Measurements from ENCODE around the gene VWC2L. TPM values are rescaled to one million over a fixed set of nuclear protein-coding genes. Genes with fewer than 3 reads are reported as not detected.

The VWC2L gene
- total RNA-seq, 1 experiment from 2014 or later = not detected

DNA sequence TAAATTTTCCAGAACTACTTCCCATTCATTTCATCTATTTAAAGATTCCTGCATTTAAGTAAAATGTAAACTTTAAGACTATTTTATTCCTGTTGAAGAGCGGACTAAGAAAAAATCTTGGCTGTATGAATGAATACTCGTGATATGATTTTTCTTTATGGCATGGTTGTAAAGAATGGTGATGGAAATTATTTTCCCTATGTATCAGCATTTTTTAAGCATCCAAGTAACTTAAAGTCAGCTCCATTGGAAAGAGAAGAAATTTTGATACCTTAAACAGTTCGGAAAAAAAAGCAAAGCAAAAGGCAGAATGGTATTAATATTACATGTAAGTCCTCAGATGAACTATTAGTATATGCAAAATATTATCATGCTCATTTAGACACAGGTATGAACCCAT lies 58.9 kb downstream of the VWC2L start:
- Histone ChIP-seq H4K20me1 (ENCODE audit: insufficient read depth) (no peaks in the 10 kb centered on the region), H3K4me1 (replicated peaks; ENCODE audit: insufficient read depth) (no peaks in the 10 kb centered on the region), H3K79me2 (ENCODE audit: low read depth) (no peaks in the 10 kb centered on the region), H3K9me3 (ENCODE audit: insufficient read depth, low read depth) (no peaks in the 10 kb centered on the region), H2AFZ (no peak overlapping the region), H3K4me3 (no peak overlapping the region), H3K4me2 (no peak overlapping the region), H3K27ac (no peak overlapping the region), H3K27me3 (ENCODE audit: insufficient read depth, low read depth) (no peaks in the 10 kb centered on the region), H3K9me2 (ENCODE audit: insufficient read depth) (no peaks in the 10 kb centered on the region), H3K36me3 (ENCODE audit: low read depth) (no peaks in the 10 kb centered on the region), H3F3A (ENCODE audit: insufficient read depth, low read depth) (no peaks in the 10 kb centered on the region)
- TF ChIP-seq, protein P1, sequence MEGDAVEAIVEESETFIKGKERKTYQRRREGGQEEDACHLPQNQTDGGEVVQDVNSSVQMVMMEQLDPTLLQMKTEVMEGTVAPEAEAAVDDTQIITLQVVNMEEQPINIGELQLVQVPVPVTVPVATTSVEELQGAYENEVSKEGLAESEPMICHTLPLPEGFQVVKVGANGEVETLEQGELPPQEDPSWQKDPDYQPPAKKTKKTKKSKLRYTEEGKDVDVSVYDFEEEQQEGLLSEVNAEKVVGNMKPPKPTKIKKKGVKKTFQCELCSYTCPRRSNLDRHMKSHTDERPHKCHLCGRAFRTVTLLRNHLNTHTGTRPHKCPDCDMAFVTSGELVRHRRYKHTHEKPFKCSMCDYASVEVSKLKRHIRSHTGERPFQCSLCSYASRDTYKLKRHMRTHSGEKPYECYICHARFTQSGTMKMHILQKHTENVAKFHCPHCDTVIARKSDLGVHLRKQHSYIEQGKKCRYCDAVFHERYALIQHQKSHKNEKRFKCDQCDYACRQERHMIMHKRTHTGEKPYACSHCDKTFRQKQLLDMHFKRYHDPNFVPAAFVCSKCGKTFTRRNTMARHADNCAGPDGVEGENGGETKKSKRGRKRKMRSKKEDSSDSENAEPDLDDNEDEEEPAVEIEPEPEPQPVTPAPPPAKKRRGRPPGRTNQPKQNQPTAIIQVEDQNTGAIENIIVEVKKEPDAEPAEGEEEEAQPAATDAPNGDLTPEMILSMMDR (conservative IDR thresholded peaks at IDR 0.05) = no peak
- TF ChIP-seq EZH2 (IDR thresholded peaks at IDR 0.05; ENCODE audit: low read depth) = no peak
- BruUV-seq (replicated peaks) = no TSS peak
- POLR2A ChIA-PET (ENCODE audit: unreplicated experiment) = no interaction called here
- CTCF ChIA-PET = no interaction called here
- DNase-seq = no peak
- intact Hi-C loops (cut with micrococcal nuclease; ENCODE audit: unreplicated experiment) = no loop called here

DNA sequence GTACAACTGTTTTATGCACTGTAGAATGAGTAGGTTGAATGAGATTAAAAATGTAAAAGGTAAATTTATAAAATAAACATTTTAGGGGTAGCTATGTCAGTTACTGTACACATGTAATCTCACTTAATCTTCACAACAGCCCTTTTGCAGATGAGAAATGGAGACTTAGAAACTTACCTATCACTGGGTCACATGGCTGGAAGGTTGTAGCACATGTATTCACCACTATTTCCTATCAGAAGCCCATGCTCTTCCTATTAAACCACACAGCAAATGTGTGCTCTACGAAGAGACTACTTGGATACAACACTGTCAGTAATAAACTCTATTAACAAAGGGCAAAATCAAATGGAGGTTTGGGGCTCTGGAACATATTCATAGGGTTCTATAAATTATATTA lies 60.5 kb downstream of the VWC2L start:
- Histone ChIP-seq H3F3A (ENCODE audit: insufficient read depth, low read depth) (no peaks in the 10 kb centered on the region), H3K9me3 (ENCODE audit: insufficient read depth, low read depth) (no peaks in the 10 kb centered on the region), H3K27me3 (ENCODE audit: insufficient read depth, low read depth) (no peaks in the 10 kb centered on the region), H3K4me2 (no peak overlapping the region), H4K20me1 (ENCODE audit: insufficient read depth) (no peaks in the 10 kb centered on the region), H2AFZ (no peak overlapping the region), H3K36me3 (ENCODE audit: low read depth) (no peaks in the 10 kb centered on the region), H3K9me2 (ENCODE audit: insufficient read depth) (no peaks in the 10 kb centered on the region), H3K27ac (no peak overlapping the region), H3K4me3 (no peak overlapping the region), H3K79me2 (ENCODE audit: low read depth) (no peaks in the 10 kb centered on the region), H3K4me1 (replicated peaks; ENCODE audit: insufficient read depth) (no peaks in the 10 kb centered on the region)
- POLR2A ChIA-PET (ENCODE audit: unreplicated experiment) = no interaction called here
- no TSS peak for BruUV-seq (replicated peaks)
- DNase-seq = no peak
- CTCF ChIA-PET = no interaction called here
- intact Hi-C loops (cut with micrococcal nuclease; ENCODE audit: unreplicated experiment) = no loop called here
- TF ChIP-seq, protein P1 (conservative IDR thresholded peaks at IDR 0.05) = no peak
- TF ChIP-seq EZH2 (IDR thresholded peaks at IDR 0.05; ENCODE audit: low read depth) = no peak

DNA sequence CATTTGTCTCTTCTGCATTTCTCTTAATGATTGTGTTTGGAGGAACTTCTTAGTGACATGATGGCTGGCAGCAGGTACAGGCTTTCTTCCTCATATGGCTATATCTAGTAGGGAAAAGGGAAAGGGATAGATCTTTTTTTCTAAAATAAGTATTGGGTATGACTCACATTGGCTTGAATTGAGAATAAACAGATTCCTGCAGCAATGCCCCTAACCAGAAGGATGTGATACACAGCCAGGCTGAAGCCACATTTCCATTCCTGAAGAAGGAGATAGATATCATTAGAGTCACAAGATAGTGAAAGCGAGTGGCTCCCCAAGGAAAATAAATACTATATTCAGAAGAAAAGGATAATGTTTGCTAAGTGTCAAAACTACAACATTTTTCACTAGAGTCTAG lies 61.1 kb downstream of the VWC2L start:
- TF ChIP-seq EZH2 (IDR thresholded peaks at IDR 0.05; ENCODE audit: low read depth) = no peak
- TF ChIP-seq, protein P1 (conservative IDR thresholded peaks at IDR 0.05) = no peak
- no TSS peak for BruUV-seq (replicated peaks)
- CTCF ChIA-PET = no interaction called here
- no peaks in the 10 kb centered on the region for H4K20me1 ChIP-seq (ENCODE audit: insufficient read depth)
- POLR2A ChIA-PET (ENCODE audit: unreplicated experiment) = no interaction called here
- H3K27ac ChIP-seq = no peak overlapping the region
- H3K4me1 ChIP-seq (replicated peaks; ENCODE audit: insufficient read depth) = no peaks in the 10 kb centered on the region
- no peak overlapping the region for H3K4me2 ChIP-seq
- H3K79me2 ChIP-seq (ENCODE audit: low read depth) = no peaks in the 10 kb centered on the region
- intact Hi-C loops (cut with micrococcal nuclease; ENCODE audit: unreplicated experiment) = no loop called here
- H3K36me3 ChIP-seq (ENCODE audit: low read depth) = no peaks in the 10 kb centered on the region
- H3K9me2 ChIP-seq (ENCODE audit: insufficient read depth) = no peaks in the 10 kb centered on the region
- no peaks in the 10 kb centered on the region for H3F3A ChIP-seq (ENCODE audit: insufficient read depth, low read depth)
- no peak overlapping the region for H3K4me3 ChIP-seq
- H2AFZ ChIP-seq = no peak overlapping the region
- no peaks in the 10 kb centered on the region for H3K27me3 ChIP-seq (ENCODE audit: insufficient read depth, low read depth)
- DNase-seq = no peak
- H3K9me3 ChIP-seq (ENCODE audit: insufficient read depth, low read depth) = no peaks in the 10 kb centered on the region
